LNCAP (cell line): Measurements from ENCODE around the gene INSIG1.

ENCODE experiments used
- CTCF ChIP-seq: fragments of 450-650 bp; IDR thresholded peaks from 2 replicates; pipeline ENCODE4 v1.5.1; 2017; ENCODE audit warnings: mild to moderate bottlenecking

The INSIG1 gene

GRCh38 chr7:155293721-155294510 is 3.8 kb upstream of the INSIG1 start:
- TF ChIP-seq CTCF, result no peak

- TF ChIP-seq CTCF, result no peak
Observed at GRCh38 chr7:155294511-155294778, 3.2 kb upstream of the INSIG1 start.

- TF ChIP-seq CTCF, result no peak
Observed at GRCh38 chr7:155295511-155295910, 2.2 kb upstream of the INSIG1 start.

- TF ChIP-seq CTCF, result no peak
Observed at GRCh38 chr7:155296006-155296787, 1.5 kb upstream of the INSIG1 start.

- peak; percentile 26; the same call in 1 of the 2 replicates for TF ChIP-seq CTCF
Observed at GRCh38 chr7:155296788-155297516, 726 bp upstream of the INSIG1 start.

- TF ChIP-seq CTCF, result no peak
Observed at GRCh38 chr7:155298288-155298833, 683 bp downstream of the INSIG1 start.

GRCh38 chr7:155298834-155299534 is 1.3 kb downstream of the INSIG1 start:
- no peak for TF ChIP-seq CTCF
